Sigmoid colon (tissue), 4 donors: ENCODE data around the gene ZNF346.

Source experiments
- CTCF ChIP-seq, 4 experiments: fragments of 450-650 bp in 3 of 4; fragments of 200-600 bp in 1 of 4; IDR thresholded peaks; one replicate each; pipeline ENCODE4 v1.5.1; 2016 to 2019; ENCODE audit warnings: antibody characterized with exemption in 4 of 4, mild to moderate bottlenecking in 3 of 4, moderate library complexity in 2 of 4
- EP300 ChIP-seq, 4 donors: sonication (generic); formaldehyde crosslinking; IDR thresholded peaks; one replicate each; pipeline ENCODE4 v1.6.1; 2017; ENCODE audit warnings: antibody characterized with exemption in 4 of 4
- POLR2A ChIP-seq, 2 donors: fragments of 450-650 bp; IDR thresholded peaks; one replicate each; pipeline ENCODE4 v1.6.1; 2016; ENCODE audit warnings: antibody characterized with exemption in 2 of 2, mild to moderate bottlenecking in 2 of 2, moderate library complexity in 2 of 2
- POLR2AphosphoS5 ChIP-seq, 4 donors: sonication (generic); formaldehyde crosslinking; IDR thresholded peaks; one replicate each; pipeline ENCODE4 v1.6.1; 2017; ENCODE audit warnings: antibody characterized with exemption in 4 of 4

DNA sequence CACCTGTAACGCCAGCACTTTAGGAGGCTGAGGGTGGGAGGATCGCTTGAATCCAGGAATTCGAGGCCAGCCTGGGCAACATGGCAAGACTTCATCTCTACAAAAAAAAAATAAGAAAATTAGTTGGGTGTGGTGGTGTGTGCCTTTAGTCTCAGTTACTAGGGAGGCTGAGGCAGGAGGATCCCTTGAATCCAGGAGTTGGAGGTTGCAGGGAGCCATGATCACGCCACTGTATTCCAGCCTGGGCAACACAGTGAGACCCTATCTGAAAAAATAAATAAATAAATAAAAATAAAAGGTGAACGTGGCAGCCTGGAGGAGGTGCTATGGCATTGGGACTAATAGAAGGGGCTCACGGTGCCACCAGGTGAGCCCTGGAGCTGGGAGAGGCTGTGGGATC lies 71.3 kb downstream of the ZNF346 start:
- TF ChIP-seq EP300 (IDR thresholded peaks at IDR 0.05) (no peak), CTCF (IDR thresholded peaks at IDR 0.05) (no peak), POLR2A (IDR thresholded peaks at IDR 0.05) (no peak), POLR2AphosphoS5 (IDR thresholded peaks at IDR 0.05) (no peak)
